HL-60 (cell line): ENCODE measurements around the gene SPIRE1.

Source experiments
- GABPA ChIP-seq: IDR thresholded peaks from 2 replicates; pipeline ENCODE4 v1.6.1; 2012; ENCODE audit warnings: low read depth
- POLR2AphosphoS5 ChIP-seq: IDR thresholded peaks from 2 replicates; pipeline ENCODE4 v1.6.1; 2012; ENCODE audit warnings: low read depth
- REST ChIP-seq: IDR thresholded peaks from 2 replicates; pipeline ENCODE4 v1.6.1; 2012; ENCODE audit warnings: low read depth; ENCODE audit not compliant: insufficient replicate concordance
- TF ChIP-seq, protein P1 (sequence below): IDR thresholded peaks from one replicate; pipeline ENCODE4 v1.5.1; 2011; ENCODE audit warnings: low read length, control low read depth, inconsistent platforms; ENCODE audit not compliant: insufficient read depth

GRCh38 chr18:12556946-12557806 is 100.7 kb downstream of the SPIRE1 start:
- TF ChIP-seq, protein P1, sequence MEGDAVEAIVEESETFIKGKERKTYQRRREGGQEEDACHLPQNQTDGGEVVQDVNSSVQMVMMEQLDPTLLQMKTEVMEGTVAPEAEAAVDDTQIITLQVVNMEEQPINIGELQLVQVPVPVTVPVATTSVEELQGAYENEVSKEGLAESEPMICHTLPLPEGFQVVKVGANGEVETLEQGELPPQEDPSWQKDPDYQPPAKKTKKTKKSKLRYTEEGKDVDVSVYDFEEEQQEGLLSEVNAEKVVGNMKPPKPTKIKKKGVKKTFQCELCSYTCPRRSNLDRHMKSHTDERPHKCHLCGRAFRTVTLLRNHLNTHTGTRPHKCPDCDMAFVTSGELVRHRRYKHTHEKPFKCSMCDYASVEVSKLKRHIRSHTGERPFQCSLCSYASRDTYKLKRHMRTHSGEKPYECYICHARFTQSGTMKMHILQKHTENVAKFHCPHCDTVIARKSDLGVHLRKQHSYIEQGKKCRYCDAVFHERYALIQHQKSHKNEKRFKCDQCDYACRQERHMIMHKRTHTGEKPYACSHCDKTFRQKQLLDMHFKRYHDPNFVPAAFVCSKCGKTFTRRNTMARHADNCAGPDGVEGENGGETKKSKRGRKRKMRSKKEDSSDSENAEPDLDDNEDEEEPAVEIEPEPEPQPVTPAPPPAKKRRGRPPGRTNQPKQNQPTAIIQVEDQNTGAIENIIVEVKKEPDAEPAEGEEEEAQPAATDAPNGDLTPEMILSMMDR, result no peak
- TF ChIP-seq POLR2AphosphoS5, result no peak
- TF ChIP-seq REST, result no peak
- no peak for TF ChIP-seq GABPA
